Measurements from ENCODE around the gene S100A1.
"Not testable (repeated sequence)": the region's sequence is repeated elsewhere in the genome, so short reads cannot be mapped to it uniquely, and the experiment has no call there.

S100A1 gene

GRCh38 chr1:153631047-153632022 lies 3.1 kb downstream of the S100A1 start:
- TF ChIP-seq ZNF274 (IDR thresholded peaks at IDR 0.05; ENCODE audit: low read depth, low read length) = no peak

GRCh38 chr1:153633161-153633753 lies 5.0 kb downstream of the S100A1 start:
- peak overlapping the region; percentile 6; the same call in 1 of the 2 replicates for H3K4me3 ChIP-seq (ENCODE audit: low read length)
- TF ChIP-seq ZNF274 (IDR thresholded peaks at IDR 0.05; ENCODE audit: low read depth, low read length) = no peak

More at GRCh38 chr1:153631047-153632022, 3.1 kb downstream of the S100A1 start:
- H3K4me3 ChIP-seq (ENCODE audit: low read length) = no peak overlapping the region

DNA sequence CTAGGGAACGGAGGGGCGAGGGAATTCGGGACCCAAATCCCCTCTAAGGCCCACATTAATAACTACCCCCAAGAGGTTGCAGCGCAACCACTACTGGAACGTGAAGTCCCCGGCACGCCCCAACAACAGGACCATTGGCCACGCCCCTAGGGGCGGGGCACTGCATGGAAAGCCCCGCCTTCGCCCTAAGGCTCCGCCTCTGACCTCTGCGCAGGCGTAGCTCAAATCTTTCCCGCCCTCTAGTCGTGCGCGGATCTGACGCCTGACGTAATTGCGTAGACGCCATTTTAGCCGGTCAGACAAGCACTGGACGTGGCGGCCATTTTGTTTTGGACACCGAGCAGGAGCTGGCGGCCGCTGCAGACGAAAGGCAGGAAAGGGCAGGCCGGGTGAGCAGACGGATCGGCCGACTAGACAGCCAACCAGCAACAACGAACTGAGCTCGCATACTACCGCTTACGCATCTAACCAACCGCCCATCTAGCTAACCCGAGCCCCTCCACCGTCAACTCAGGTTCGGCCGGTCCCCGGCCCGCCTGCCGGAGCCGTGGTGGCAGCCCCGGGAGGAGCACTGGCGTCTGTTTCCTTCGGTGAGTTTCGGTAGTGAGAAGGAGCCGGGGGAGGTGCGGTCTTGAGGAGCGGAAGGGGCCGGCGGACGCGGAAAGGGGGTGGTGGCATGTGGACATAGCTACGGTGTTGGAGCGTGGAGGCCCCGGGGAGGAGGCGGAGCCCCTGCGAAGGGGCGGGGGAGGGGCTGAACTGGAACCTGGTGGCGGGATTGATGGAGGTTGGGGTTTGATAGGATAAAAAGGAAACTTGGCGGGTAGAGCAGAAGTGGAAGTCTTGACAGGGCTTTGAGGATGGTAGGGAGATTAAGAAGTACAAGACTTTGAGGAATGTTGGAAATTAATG lies 5.8 kb downstream of the S100A1 start, which contains the start of gene CHTOP:
TSS of gene CHTOP (plus strand) at position 313 of the 912 bp plus-strand sequence. CDS start 2,523 bp downstream, outside the sequence.
- TF ChIP-seq ZNF274 (IDR thresholded peaks at IDR 0.05; ENCODE audit: low read depth, low read length) = no peak
- H3K4me3 ChIP-seq (ENCODE audit: low read length) = peak within 1 kb of the TSS; percentile 74

DNA sequence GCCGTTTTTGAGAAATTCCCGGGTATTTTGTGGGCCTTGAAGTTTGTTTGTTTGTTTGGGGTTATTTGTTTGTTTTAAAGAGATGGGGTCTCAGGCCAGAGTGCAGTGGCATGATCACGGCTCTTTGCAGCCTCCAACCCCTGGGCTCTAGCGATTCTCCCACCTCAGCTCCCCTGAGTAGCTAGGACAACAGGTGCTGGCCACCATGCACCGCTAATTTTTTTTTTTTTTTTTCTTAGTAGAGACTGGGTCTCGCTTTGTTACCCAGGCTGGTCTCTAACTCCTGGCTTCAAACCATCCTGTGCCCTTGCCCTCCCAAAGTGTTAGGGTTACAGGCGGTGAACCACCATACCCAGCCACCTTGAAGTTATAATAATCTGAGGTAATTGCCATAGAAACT lies 7.6 kb downstream of the S100A1 start:
- TF ChIP-seq ZNF274 (IDR thresholded peaks at IDR 0.05; ENCODE audit: low read depth, low read length) = no peak

DNA sequence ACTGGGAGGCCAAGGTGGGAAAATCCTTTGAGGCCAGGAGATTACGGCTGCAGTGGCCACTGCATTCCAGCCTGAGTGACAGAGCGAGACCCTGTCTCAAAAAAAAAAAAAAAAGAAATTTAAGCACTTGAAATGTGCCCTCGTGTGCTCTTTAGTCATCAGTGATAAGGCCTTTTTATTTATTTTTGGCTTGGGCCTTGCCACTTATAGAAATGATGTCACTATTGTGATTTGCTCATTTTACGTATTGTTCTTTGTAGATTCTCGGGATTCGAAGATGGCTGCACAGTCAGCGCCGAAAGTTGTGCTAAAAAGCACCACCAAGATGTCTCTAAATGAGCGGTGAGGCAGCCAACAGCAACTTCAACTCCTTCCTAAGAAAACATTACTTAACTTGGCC lies 8.1 kb downstream of the S100A1 start:
- no peak for TF ChIP-seq ZNF274 (IDR thresholded peaks at IDR 0.05; ENCODE audit: low read depth, low read length)
- no peak overlapping the region for H3K4me3 ChIP-seq (ENCODE audit: low read length)

More for the DNA sequence above, 7.6 kb downstream of the S100A1 start:
- no peak overlapping the region; the same call in 1 of the 2 replicates for H3K4me3 ChIP-seq (ENCODE audit: low read length)

GRCh38 chr1:153638261-153638660 lies 10.0 kb downstream of the S100A1 start:
- no peak for TF ChIP-seq ZNF274 (IDR thresholded peaks at IDR 0.05; ENCODE audit: low read depth, low read length)
- H3K4me3 ChIP-seq (ENCODE audit: low read length) = no peak overlapping the region

DNA sequence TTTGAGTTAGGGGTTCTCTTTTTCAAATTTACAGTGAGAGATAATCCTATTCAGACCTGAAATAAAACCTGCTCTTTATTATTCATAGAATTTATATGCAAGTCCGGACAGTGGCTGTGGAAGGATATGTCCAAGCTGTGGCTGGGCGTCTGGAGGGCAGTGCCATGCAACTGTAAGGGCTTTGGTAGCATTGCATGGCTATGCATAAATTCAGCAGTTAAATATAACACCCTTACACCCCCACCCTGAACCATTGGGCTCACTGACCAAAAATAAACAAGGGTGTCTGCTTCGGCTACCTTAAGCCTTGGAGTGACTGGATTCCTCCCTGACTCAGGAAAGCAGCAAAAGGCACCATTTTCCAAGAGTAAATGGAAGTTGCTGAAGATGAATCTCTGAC lies 11.0 kb downstream of the S100A1 start:
- TF ChIP-seq ZNF274 (IDR thresholded peaks at IDR 0.05; ENCODE audit: low read depth, low read length) = no peak
- H3K4me3 ChIP-seq (ENCODE audit: low read length) = no peak overlapping the region

GRCh38 chr1:153640213-153640612 lies 12.0 kb downstream of the S100A1 start:
- not testable (repeated sequence) for H3K4me3 ChIP-seq (ENCODE audit: low read length)

GRCh38 chr1:153640861-153641260 lies 12.6 kb downstream of the S100A1 start:
- TF ChIP-seq ZNF274 (IDR thresholded peaks at IDR 0.05; ENCODE audit: low read depth, low read length) = no peak
- no peak overlapping the region for H3K4me3 ChIP-seq (ENCODE audit: low read length)

DNA sequence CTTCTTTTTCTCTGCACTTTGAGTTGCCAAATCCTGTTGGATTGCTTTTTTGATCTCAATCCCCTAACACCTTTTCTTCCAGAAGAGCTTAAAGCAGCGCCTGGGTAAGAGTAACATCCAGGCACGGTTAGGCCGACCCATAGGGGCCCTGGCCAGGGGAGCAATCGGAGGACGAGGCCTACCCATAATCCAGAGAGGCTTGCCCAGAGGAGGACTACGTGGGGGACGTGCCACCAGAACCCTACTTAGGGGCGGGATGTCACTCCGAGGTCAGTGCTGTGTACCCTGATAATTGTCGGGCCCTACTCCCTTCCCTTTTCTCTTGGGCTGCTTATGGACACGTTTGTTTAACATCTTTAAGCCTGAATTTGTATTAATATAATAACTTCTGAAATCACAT lies 13.9 kb downstream of the S100A1 start:
- TF ChIP-seq ZNF274 (IDR thresholded peaks at IDR 0.05; ENCODE audit: low read depth, low read length) = no peak
- no peak overlapping the region for H3K4me3 ChIP-seq (ENCODE audit: low read length)

GRCh38 chr1:153643100-153643499 lies 14.9 kb downstream of the S100A1 start:
- H3K4me3 ChIP-seq (ENCODE audit: low read length) = no peak overlapping the region
- no peak for TF ChIP-seq ZNF274 (IDR thresholded peaks at IDR 0.05; ENCODE audit: low read depth, low read length)

GRCh38 chr1:153643816-153644215 lies 15.6 kb downstream of the S100A1 start:
- no peak for TF ChIP-seq ZNF274 (IDR thresholded peaks at IDR 0.05; ENCODE audit: low read depth, low read length)
- H3K4me3 ChIP-seq (ENCODE audit: low read length) = no peak overlapping the region

DNA sequence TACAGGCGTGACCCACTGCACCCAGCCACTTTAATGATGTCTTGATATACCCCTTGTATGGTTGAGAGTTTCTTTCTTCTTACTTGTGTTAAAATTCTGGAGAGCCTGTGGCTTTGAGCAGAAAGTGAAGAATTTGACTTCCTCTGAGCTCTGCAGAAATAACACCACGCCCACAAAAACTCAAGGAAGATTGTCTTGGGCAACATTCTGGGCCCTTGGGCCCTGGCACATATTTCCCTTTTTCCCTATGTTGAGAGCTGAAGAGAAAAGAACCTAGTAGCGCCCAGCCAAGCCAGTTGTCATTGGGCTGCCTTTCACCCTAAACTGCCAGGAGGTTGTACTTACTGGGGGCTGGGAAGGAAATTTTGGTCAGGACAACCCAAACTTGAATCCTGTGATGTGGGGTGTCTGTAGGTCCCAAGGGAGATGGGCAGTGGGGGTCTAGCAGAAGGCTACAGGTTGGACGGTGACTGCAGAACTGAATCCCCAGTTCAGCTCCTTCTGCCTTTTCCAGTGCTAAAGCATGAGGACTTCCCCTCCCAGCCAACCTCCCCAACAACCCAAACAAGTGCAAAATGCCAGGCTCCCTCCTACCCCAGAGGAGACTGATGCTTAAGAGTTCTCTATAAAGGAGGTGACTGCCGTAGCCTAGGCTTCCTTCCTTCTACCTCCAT lies 18.6 kb downstream of the S100A1 start:
- no peak overlapping the region for H3K4me3 ChIP-seq (ENCODE audit: low read length)
- no peak for TF ChIP-seq ZNF274 (IDR thresholded peaks at IDR 0.05; ENCODE audit: low read depth, low read length)

All from GM08714 (cell line).